ENCODE results near the gene LARGE2. TPM values are rescaled to one million over a fixed set of nuclear protein-coding genes. Genes with fewer than 3 reads are reported as not detected.
"Not testable (repeated sequence)": the region's sequence is repeated elsewhere in the genome, so short reads cannot be mapped to it uniquely, and the experiment has no call there.

The LARGE2 gene
- total RNA-seq, 4 donors from 2014 or later: 2.5 TPM; not detected in 3

DNA sequence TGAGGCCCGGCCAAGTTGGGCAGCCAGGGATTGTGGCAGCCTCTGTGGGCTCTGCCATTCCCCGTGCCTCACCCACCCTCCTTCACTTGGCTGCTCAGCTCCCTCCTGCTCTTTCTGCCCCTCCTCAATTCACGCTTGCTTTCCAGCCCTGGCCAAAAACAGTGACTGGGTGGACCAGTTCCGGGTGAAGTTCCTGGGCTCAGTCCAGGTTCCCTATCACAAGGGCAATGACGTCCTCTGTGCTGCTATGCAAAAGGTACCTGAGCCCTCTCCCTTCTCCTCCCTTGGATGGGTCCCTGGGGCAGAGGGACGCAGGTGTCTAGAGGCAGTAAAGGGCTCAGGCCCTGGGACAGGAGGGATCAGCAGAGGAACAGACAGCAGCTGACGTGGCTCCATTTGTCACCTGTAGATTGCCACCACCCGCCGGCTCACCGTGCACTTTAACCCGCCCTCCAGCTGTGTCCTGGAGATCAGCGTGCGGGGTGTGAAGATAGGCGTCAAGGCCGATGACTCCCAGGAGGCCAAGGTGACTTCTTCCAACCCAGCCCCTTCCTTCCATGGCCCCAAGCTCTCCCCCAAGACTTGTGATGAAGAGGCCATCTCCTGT is 18.0 kb upstream of the LARGE2 start:
- TF ChIP-seq POLR2A (IDR thresholded peaks at IDR 0.05) (no peak), POLR2AphosphoS5 (IDR thresholded peaks at IDR 0.05) (no peak), EP300 (IDR thresholded peaks at IDR 0.05) (no peak)
- TF ChIP-seq, protein P1, sequence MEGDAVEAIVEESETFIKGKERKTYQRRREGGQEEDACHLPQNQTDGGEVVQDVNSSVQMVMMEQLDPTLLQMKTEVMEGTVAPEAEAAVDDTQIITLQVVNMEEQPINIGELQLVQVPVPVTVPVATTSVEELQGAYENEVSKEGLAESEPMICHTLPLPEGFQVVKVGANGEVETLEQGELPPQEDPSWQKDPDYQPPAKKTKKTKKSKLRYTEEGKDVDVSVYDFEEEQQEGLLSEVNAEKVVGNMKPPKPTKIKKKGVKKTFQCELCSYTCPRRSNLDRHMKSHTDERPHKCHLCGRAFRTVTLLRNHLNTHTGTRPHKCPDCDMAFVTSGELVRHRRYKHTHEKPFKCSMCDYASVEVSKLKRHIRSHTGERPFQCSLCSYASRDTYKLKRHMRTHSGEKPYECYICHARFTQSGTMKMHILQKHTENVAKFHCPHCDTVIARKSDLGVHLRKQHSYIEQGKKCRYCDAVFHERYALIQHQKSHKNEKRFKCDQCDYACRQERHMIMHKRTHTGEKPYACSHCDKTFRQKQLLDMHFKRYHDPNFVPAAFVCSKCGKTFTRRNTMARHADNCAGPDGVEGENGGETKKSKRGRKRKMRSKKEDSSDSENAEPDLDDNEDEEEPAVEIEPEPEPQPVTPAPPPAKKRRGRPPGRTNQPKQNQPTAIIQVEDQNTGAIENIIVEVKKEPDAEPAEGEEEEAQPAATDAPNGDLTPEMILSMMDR (IDR thresholded peaks at IDR 0.05): no peak
- Histone ChIP-seq H3K27me3 (no peaks in the 10 kb centered on the region), H3K9me3 (no peaks in the 10 kb centered on the region), H3K36me3 (peaks cover 0 to 46% of the 10 kb centered on the region in 2 donors), H3K4me1 (peaks cover 0 to 25% (median 12%) of the 10 kb centered on the region in 3 donors), H3K4me3 (no peak overlapping the region), H3K27ac (no peak overlapping the region)
- ATAC-seq: no peak
- no CpG with 5 or more reads among the region's 15 CpGs for WGBS, 2 donors (ENCODE audit: low coverage in 1 of 2)

DNA sequence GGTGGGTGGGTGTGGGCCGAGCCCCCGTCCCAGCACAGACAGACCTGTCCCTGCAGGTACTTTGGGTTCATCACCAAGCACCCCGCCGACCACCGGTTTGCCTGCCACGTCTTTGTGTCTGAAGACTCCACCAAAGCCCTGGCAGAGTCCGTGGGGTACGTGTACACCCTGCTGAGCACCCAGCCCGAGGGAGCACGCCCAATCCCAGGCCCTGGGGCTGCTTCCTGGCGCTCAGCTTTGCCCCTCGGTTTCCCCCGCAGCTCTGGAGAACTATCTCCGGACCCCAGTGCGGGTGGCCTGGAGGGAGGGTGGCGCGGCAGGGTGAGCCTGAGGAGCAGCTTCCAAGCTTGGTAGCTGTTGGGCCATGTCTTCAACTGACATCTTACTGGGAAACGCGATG is 17.4 kb upstream of the LARGE2 start:
- H3K9me3 ChIP-seq: no peaks in the 10 kb centered on the region
- H3K27me3 ChIP-seq: no peaks in the 10 kb centered on the region
- TF ChIP-seq, protein P1 (IDR thresholded peaks at IDR 0.05): no peak
- no peak for TF ChIP-seq POLR2A (IDR thresholded peaks at IDR 0.05)
- no peak for TF ChIP-seq POLR2AphosphoS5 (IDR thresholded peaks at IDR 0.05)
- TF ChIP-seq EP300 (IDR thresholded peaks at IDR 0.05): no peak
- no peak overlapping the region for H3K4me3 ChIP-seq
- 90% methylated on average over 2 of the region's 19 CpGs; no CpG with 5 or more reads in 1 of the 2 donors for WGBS, 2 donors (ENCODE audit: low coverage in 1 of 2)
- peaks cover 0 to 21% (median 12%) of the 10 kb centered on the region in 3 donors for H3K4me1 ChIP-seq
- no peak for ATAC-seq
- H3K27ac ChIP-seq: no peak overlapping the region
- peaks cover 0 to 53% of the 10 kb centered on the region in 2 donors for H3K36me3 ChIP-seq

DNA sequence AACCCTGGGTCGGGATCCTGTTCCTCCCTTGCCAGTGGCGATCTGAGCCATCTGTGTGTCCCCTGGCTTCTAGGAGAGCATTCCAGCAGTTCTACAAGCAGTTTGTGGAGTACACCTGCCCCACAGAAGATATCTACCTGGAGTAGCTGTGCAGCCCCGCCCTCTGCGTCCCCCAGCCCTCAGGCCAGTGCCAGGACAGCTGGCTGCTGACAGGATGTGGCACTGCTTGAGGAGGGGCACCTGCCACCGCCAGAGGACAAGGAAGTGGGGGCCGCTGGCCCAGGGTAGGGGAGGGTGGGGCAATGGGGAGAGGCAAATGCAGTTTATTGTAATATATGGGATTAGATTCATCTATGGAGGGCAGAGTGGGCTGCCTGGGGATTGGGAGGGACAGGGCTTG is 16.9 kb upstream of the LARGE2 start:
- no CpG with 5 or more reads among the region's 6 CpGs for WGBS, 2 donors (ENCODE audit: low coverage in 1 of 2)

DNA sequence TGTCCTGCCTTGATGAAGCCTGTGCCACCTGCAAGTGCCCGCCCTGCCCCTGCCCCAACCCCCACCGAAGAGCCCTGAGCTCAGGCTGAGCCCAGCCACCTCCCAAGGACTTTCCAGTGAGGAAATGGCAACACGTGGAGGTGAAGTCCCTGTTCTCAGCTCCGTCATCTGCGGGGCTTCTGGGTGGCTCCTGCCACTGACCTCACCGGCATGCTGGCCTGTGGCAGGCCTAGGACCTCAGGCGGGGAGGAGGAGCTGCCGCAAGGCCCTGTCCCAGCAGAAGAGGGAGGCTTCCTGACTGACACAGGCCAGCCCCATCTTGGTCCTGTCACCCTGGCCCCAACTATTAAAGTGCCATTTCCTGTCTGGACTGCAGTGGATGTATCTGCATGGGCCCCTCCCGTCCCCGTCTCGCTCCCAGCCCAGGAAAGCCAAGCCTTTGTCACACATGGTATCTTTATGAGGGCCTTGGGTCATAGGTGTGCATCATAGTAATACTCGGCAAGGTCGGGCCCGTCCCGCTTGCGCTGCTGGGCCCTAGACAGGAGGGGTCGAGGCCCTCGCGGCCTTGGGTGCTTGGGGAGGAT is 16.3 kb upstream of the LARGE2 start:
- peaks cover 0 to 11% (median 3%) of the 10 kb centered on the region in 3 donors for H3K4me1 ChIP-seq
- WGBS, 2 donors (ENCODE audit: low coverage in 1 of 2): no CpG with 5 or more reads among the region's 19 CpGs
- H3K27me3 ChIP-seq: no peaks in the 10 kb centered on the region
- H3K36me3 ChIP-seq: peaks cover 0 to 64% of the 10 kb centered on the region in 2 donors
- no peak overlapping the region for H3K4me3 ChIP-seq
- no peak overlapping the region for H3K27ac ChIP-seq
- no peak for TF ChIP-seq POLR2AphosphoS5 (IDR thresholded peaks at IDR 0.05)
- TF ChIP-seq, protein P1 (IDR thresholded peaks at IDR 0.05): no peak
- TF ChIP-seq EP300 (IDR thresholded peaks at IDR 0.05): no peak
- no peak for TF ChIP-seq POLR2A (IDR thresholded peaks at IDR 0.05)
- no peak for ATAC-seq
- no peaks in the 10 kb centered on the region for H3K9me3 ChIP-seq

More for the DNA sequence above, 16.9 kb upstream of the LARGE2 start:
- H3K36me3 ChIP-seq: peaks cover 0 to 57% of the 10 kb centered on the region in 2 donors
- not testable (repeated sequence) for ATAC-seq, H3K4me3 ChIP-seq, H3K27me3 ChIP-seq, H3K9me3 ChIP-seq, H3K27ac ChIP-seq
- peaks cover 0 to 17% (median 9%) of the 10 kb centered on the region in 3 donors for H3K4me1 ChIP-seq

DNA sequence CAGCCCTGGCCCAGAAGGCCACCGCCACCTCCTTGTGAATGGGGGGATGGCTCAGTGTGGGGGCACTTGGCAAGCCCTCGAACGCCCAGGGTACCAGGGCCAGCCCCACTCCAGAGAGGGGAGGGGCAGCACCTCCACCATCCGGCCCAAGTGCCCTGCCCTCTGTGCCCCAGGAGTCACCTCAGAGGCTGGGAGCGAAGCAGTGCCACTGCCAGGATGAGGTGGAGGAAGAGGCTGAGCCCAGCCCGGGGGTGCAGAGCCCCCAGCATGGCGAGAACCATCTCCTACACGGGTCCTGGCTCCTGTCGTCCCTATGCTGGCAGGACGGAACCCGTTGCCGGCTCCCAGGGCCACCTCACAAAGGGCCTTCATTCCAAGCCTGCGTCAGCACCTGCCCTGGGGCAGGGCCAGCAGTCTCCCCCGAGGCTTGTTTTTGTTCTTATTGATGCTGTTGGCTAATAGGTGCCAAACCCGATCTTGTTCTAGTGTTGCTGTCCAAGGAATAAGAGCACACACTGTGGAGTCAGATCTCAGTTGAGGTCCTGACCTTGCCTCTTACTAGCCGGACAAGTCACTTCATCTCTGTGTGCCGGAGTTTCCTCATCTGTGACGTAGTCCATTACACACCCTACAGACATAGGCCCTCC is 15.4 kb upstream of the LARGE2 start, which contains the start of gene FREY1:
FREY1 (minus strand) TSS at position 307 of the 647 bp plus-strand sequence; CDS start at position 281, 26 bp downstream.
- ATAC-seq: no peak
- WGBS, 2 donors (ENCODE audit: low coverage in 1 of 2): 69 to 80% methylated on average over 2 to 9 of the region's 18 CpGs
- H3K4me3 ChIP-seq: no peak within 1 kb of the TSS
- H3K9me3 ChIP-seq: no peaks in the 10 kb centered on the region
- TF ChIP-seq, protein P1 (IDR thresholded peaks at IDR 0.05): no peak
- no peak for TF ChIP-seq EP300 (IDR thresholded peaks at IDR 0.05)
- TF ChIP-seq POLR2A (IDR thresholded peaks at IDR 0.05): no peak
- no peak for TF ChIP-seq POLR2AphosphoS5 (IDR thresholded peaks at IDR 0.05)
- H3K4me1 ChIP-seq: peaks cover 0 to 9% (median 0%) of the 10 kb centered on the region in 3 donors
- no peak within 1 kb of the TSS for H3K27ac ChIP-seq
- peaks cover 0 to 71% of the 10 kb centered on the region in 2 donors for H3K36me3 ChIP-seq
- H3K27me3 ChIP-seq: no peaks in the 10 kb centered on the region

All from gastroesophageal sphincter (tissue), 4 donors.